ENCODE results near the gene NOS3. TPM values are rescaled to one million over a fixed set of nuclear protein-coding genes. Genes with fewer than 3 reads are reported as not detected.

The NOS3 gene
- total and polyA plus RNA-seq, 9 of the 15 experiments (the other 6 are each of a cell fraction or from before 2014, with no cell fraction given): 1.1 to 121 (median 23.6) TPM

DNA sequence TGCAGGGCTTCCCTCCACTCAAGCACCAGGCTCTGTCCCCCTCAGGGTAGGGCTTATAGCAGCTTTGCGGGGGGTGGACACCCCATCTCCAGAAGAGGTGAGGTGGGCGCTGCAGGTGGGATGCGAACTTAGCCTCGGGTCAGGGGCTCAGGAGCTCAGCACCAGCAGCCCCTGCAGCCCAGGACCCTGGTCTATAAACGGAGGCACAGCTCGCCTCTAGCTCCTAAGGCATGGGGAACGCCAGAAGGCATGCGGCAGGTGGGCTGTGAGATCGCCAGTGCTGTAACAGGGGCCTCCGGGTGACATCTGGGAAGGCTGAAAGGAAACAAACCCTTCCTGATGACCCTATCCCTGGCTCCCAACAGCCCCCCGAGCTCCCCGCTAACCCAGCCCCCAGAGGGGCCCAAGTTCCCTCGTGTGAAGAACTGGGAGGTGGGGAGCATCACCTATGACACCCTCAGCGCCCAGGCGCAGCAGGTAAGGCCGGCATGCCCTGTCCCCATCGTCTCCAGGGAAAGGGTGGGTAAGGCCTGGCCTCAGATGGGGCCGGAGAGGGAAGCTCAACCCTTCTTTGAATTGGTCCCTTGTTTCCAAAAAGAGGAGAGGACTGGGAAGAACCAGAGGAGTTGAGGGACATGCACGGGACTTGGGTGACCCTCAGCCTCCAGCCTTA lies 4.2 kb downstream of the NOS3 start (continued):
- TF ChIP-seq RFX7 (CRISPR knock-in tag; IDR thresholded peaks at IDR 0.05) (no peak), ETV1 (tag; conservative IDR thresholded peaks at IDR 0.05; ENCODE audit: low read depth) (no peak), SRSF7 (optimal IDR thresholded peaks at IDR 0.05; ENCODE audit: low read depth, low read length) (no peak), SAP30 (IDR thresholded peaks at IDR 0.05; ENCODE audit: borderline replicate concordance, insufficient read depth, low read depth, low read length, poor library complexity, severe bottlenecking) (no peak), NCOA4 (IDR thresholded peaks at IDR 0.05; ENCODE audit: partially characterized antibody) (no peak), CBFB (CRISPR knock-in tag; IDR thresholded peaks at IDR 0.05) (0 out of 2 replicates have a peak, but pooled peaks have one; percentile 23), GTF2E2 (tag; IDR thresholded peaks at IDR 0.05) (0 out of 2 replicates have a peak, but pooled peaks have one; percentile 23), ZNF561 (CRISPR knock-in tag; conservative IDR thresholded peaks at IDR 0.05) (no peak), DNMT1 (IDR thresholded peaks at IDR 0.05) (no peak), L3MBTL2 (IDR thresholded peaks at IDR 0.05) (no peak; the same call in 1 of the 2 replicates), ZNF253 (CRISPR knock-in tag; conservative IDR thresholded peaks at IDR 0.05) (no peak), PTTG1 (tag; IDR thresholded peaks at IDR 0.05; ENCODE audit: low read depth) (no peak), MAFF (IDR thresholded peaks at IDR 0.05; ENCODE audit: low read length) (no peak), HNRNPLL (IDR thresholded peaks at IDR 0.05; ENCODE audit: low read depth, low read length, poor library complexity, severe bottlenecking) (peak; percentile 10), XRCC3 (IDR thresholded peaks at IDR 0.05) (no peak), FIP1L1 (IDR thresholded peaks at IDR 0.05; ENCODE audit: low read depth, low read length, poor library complexity, severe bottlenecking) (no peak), FOXK1 (CRISPR knock-in tag; IDR thresholded peaks at IDR 0.05; ENCODE audit: borderline replicate concordance) (0 out of 2 replicates have a peak, but pooled peaks have one; percentile 3), KAT7 (CRISPR knock-in tag; IDR thresholded peaks at IDR 0.05; ENCODE audit: borderline replicate concordance) (no peak)
- TF ChIP-seq, protein P1, sequence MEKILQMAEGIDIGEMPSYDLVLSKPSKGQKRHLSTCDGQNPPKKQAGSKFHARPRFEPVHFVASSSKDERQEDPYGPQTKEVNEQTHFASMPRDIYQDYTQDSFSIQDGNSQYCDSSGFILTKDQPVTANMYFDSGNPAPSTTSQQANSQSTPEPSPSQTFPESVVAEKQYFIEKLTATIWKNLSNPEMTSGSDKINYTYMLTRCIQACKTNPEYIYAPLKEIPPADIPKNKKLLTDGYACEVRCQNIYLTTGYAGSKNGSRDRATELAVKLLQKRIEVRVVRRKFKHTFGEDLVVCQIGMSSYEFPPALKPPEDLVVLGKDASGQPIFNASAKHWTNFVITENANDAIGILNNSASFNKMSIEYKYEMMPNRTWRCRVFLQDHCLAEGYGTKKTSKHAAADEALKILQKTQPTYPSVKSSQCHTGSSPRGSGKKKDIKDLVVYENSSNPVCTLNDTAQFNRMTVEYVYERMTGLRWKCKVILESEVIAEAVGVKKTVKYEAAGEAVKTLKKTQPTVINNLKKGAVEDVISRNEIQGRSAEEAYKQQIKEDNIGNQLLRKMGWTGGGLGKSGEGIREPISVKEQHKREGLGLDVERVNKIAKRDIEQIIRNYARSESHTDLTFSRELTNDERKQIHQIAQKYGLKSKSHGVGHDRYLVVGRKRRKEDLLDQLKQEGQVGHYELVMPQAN (IDR thresholded peaks at IDR 0.05; ENCODE audit: borderline replicate concordance): 0 out of 2 replicates have a peak, but pooled peaks have one; percentile 3
- TF ChIP-seq, protein P2, sequence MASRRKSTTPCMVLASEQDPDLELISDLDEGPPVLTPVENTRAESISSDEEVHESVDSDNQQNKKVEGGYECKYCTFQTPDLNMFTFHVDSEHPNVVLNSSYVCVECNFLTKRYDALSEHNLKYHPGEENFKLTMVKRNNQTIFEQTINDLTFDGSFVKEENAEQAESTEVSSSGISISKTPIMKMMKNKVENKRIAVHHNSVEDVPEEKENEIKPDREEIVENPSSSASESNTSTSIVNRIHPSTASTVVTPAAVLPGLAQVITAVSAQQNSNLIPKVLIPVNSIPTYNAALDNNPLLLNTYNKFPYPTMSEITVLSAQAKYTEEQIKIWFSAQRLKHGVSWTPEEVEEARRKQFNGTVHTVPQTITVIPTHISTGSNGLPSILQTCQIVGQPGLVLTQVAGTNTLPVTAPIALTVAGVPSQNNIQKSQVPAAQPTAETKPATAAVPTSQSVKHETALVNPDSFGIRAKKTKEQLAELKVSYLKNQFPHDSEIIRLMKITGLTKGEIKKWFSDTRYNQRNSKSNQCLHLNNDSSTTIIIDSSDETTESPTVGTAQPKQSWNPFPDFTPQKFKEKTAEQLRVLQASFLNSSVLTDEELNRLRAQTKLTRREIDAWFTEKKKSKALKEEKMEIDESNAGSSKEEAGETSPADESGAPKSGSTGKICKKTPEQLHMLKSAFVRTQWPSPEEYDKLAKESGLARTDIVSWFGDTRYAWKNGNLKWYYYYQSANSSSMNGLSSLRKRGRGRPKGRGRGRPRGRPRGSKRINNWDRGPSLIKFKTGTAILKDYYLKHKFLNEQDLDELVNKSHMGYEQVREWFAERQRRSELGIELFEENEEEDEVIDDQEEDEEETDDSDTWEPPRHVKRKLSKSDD (conservative IDR thresholded peaks at IDR 0.05; ENCODE audit: low read length): no peak
- TF ChIP-seq, protein P3, sequence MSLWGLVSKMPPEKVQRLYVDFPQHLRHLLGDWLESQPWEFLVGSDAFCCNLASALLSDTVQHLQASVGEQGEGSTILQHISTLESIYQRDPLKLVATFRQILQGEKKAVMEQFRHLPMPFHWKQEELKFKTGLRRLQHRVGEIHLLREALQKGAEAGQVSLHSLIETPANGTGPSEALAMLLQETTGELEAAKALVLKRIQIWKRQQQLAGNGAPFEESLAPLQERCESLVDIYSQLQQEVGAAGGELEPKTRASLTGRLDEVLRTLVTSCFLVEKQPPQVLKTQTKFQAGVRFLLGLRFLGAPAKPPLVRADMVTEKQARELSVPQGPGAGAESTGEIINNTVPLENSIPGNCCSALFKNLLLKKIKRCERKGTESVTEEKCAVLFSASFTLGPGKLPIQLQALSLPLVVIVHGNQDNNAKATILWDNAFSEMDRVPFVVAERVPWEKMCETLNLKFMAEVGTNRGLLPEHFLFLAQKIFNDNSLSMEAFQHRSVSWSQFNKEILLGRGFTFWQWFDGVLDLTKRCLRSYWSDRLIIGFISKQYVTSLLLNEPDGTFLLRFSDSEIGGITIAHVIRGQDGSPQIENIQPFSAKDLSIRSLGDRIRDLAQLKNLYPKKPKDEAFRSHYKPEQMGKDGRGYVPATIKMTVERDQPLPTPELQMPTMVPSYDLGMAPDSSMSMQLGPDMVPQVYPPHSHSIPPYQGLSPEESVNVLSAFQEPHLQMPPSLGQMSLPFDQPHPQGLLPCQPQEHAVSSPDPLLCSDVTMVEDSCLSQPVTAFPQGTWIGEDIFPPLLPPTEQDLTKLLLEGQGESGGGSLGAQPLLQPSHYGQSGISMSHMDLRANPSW (CRISPR knock-in tag; IDR thresholded peaks at IDR 0.05): peak; percentile 9

Measured in K562 (cell line).